CD4-positive, CD25-positive, alpha-beta regulatory T cell (primary cell): Measurements from ENCODE around the gene TTC6. TPM values are rescaled to one million over a fixed set of nuclear protein-coding genes. Genes with fewer than 3 reads are reported as not detected.

Experiments
- ATAC-seq, 2 donors: fragments of 150-1000 bp; cut with Tn5 transposase; one replicate each; pipeline ENCODE4 v1.10.0; 2021; ENCODE audit warnings: low read depth in 2 of 2, moderate number of reproducible peaks in 2 of 2, moderate library complexity in 1 of 2
- DNase-seq, 3 donors: peaks; one replicate each; pipeline versions ENCODE4 v3.0.0 to v3.0.0-alpha.2; 2012 to 2022; ENCODE audit warnings: mixed read lengths in 1 of 3
- H3K27ac ChIP-seq: one replicate; pipeline ENCODE4 v1.7.0; 2013; ENCODE audit warnings: mild to moderate bottlenecking, low read length; ENCODE audit not compliant: insufficient read depth, poor library complexity, severe bottlenecking
- H3K27me3 ChIP-seq: one replicate; pipeline ENCODE4 v1.7.0; 2013; ENCODE audit warnings: low read length; ENCODE audit not compliant: control insufficient read depth, insufficient read depth
- H3K36me3 ChIP-seq: one replicate; pipeline ENCODE4 v1.7.0; 2013; ENCODE audit warnings: mild to moderate bottlenecking, low read length, moderate library complexity; ENCODE audit not compliant: control insufficient read depth, insufficient read depth
- H3K4me1 ChIP-seq: 2 replicates; pipeline ENCODE4 v1.7.0; 2013; ENCODE audit warnings: mild to moderate bottlenecking, low read length; ENCODE audit not compliant: insufficient read depth, control insufficient read depth, poor library complexity, severe bottlenecking
- H3K4me3 ChIP-seq: one replicate; pipeline ENCODE4 v1.7.0; 2013; ENCODE audit warnings: low read depth, mild to moderate bottlenecking, low read length, moderate library complexity
- H3K9me3 ChIP-seq, 2 experiments: 1 replicate in 1 of 2; 2 replicates in 1 of 2; pipeline ENCODE4 v1.7.0; 2013; ENCODE audit warnings: low read length in 2 of 2, mild to moderate bottlenecking in 1 of 2, moderate library complexity in 1 of 2; ENCODE audit not compliant: control insufficient read depth in 2 of 2
- H3K27ac Mint-ChIP-seq, 3 donors: one replicate each; pipeline ENCODE4 v1.8.0; 2020 to 2022; ENCODE audit warnings: mild to moderate bottlenecking in 3 of 3, mixed read lengths in 3 of 3, moderate library complexity in 2 of 3
- H3K27me3 Mint-ChIP-seq: one replicate; pipeline ENCODE4 v1.8.0; 2022; ENCODE audit warnings: mild to moderate bottlenecking, mixed read lengths
- H3K36me3 Mint-ChIP-seq: one replicate; pipeline ENCODE4 v1.8.0; 2020; ENCODE audit warnings: mixed read lengths
- H3K4me1 Mint-ChIP-seq, 4 donors: one replicate each; pipeline ENCODE4 v1.8.0; 2020 to 2022; ENCODE audit warnings: mixed read lengths in 4 of 4, mild to moderate bottlenecking in 1 of 4
- H3K4me3 Mint-ChIP-seq, 4 donors: one replicate each; pipeline ENCODE4 v1.8.0; 2020 to 2022; ENCODE audit warnings: mild to moderate bottlenecking in 4 of 4, mixed read lengths in 4 of 4, moderate library complexity in 3 of 4
- H3K9me3 Mint-ChIP-seq, 7 donors: one replicate each; pipeline ENCODE4 v1.8.0; 2020 to 2022; ENCODE audit warnings: mixed read lengths in 7 of 7, mild to moderate bottlenecking in 3 of 7, moderate library complexity in 2 of 7
- polyA plus RNA-seq, 4 donors: library from polyadenylated mRNA; unstranded; fragments of 300-500 nt; fragmentation: Illumina TruSeq; gene quantifications; one replicate each; pipeline ENCODE4 v1.2.3, GENCODE V29; 2021
- total RNA-seq: library from RNA; stranded (reverse); gene quantifications from one replicate; pipeline ENCODE4 v1.2.3, GENCODE V29; 2022

The TTC6 gene
- total and polyA plus RNA-seq, 5 donors from 2014 or later, result not detected

DNA sequence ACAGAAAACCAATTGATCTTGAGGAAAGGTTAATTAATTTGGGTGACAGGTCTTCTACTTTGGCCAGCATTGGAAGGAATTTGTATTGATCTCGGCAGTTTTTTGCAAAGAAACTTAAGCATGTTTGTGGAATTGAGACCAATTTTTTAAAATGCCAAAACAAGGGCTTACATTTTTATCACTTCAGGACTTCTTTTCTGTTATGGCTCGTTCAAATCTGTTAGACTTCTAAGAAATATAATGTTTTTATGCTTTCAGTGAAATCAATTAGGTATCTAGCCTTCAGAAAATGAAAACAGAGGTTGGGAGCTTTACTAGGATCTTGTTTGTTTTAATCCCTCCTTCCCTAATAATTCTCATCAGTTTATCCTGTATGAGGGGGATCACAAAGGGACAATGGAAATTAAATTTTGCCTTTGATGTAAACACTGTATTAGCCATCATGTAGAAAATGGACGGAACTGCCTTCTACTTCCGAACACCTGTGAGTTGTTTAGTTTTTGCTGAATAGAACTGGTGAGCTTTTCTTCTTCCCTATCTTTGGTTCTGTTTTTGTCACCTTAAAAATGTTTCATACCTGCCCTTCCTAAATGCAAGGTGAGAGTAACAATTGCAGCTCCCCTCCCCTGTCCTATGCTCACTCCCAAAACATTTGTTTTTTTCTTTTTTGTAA is 8.2 kb upstream of the TTC6 start:
- DNase-seq (no peak), ATAC-seq (no peak)
- H3K4me3 Mint-ChIP-seq, result no peak overlapping the region
- peaks cover 40% of the 10 kb centered on the region for H3K27me3 ChIP-seq
- peaks cover 0 to 2% (median 0%) of the 10 kb centered on the region in 4 donors for H3K4me1 Mint-ChIP-seq
- H3K27me3 Mint-ChIP-seq, result peaks cover 67% of the 10 kb centered on the region
- H3K36me3 Mint-ChIP-seq, result no peaks in the 10 kb centered on the region
- H3K27ac ChIP-seq, result no peak overlapping the region
- H3K36me3 ChIP-seq, result no peaks in the 10 kb centered on the region
- H3K4me1 ChIP-seq, result no peaks in the 10 kb centered on the region
- no peaks in the 10 kb centered on the region for H3K9me3 ChIP-seq
- H3K9me3 Mint-ChIP-seq, result peaks cover 0 to 12% (median 6%) of the 10 kb centered on the region in 7 donors
- no peak overlapping the region for H3K4me3 ChIP-seq
- H3K27ac Mint-ChIP-seq, result no peak overlapping the region

DNA sequence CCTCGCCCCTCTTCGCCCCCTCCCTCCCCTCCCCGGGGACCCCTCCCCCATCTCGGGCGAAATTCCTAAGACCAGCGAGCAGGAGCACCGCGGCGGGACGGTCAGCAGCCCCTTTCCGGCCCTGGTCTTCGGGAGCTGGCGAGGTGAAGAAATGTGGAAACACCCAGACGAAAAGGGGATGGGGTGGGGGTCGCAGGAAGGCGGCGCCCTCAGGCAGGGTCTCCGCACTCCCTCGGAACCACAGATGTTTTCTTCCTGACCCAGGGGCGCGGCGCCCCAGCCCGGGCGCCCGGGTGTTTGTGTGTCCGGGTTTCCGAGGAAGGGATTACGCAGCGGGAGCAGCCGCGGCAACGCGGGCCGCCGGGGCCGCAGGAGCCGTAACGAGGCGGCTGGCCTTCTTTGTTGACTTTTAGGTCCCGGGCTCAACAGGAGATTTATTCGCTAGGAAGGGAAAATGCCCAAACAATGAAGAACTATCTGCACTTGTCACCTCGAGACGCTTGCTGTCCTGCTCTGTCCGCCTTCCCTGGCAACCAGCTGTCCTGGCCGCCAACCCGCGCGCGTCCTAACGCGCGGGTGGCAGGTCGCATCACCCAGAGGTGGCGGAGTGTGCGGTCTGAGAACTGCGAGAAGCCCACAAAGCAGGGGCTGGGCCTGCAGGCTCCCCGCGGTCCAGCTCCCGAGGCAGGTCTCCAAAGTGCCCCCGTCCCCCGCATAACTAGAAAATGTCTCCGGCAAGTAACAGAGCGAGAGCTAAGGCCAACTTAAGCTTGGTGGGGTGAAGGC is 7.4 kb upstream of the TTC6 start:
- Mint-ChIP-seq H3K27ac (no peak overlapping the region), H3K4me3 (no peak overlapping the region), H3K27me3 (peaks cover 74% of the 10 kb centered on the region), H3K4me1 (peaks cover 0 to 2% (median 0%) of the 10 kb centered on the region in 4 donors), H3K36me3 (no peaks in the 10 kb centered on the region), H3K9me3 (peaks cover 0 to 15% (median 6%) of the 10 kb centered on the region in 7 donors)
- Histone ChIP-seq H3K36me3 (no peaks in the 10 kb centered on the region), H3K27ac (no peak overlapping the region), H3K9me3 (peaks cover 0 to 4% of the 10 kb centered on the region in 2 experiments), H3K4me1 (no peaks in the 10 kb centered on the region), H3K27me3 (peaks cover 42% of the 10 kb centered on the region), H3K4me3 (no peak overlapping the region)
- DNase-seq (no peak), ATAC-seq (no peak)

DNA sequence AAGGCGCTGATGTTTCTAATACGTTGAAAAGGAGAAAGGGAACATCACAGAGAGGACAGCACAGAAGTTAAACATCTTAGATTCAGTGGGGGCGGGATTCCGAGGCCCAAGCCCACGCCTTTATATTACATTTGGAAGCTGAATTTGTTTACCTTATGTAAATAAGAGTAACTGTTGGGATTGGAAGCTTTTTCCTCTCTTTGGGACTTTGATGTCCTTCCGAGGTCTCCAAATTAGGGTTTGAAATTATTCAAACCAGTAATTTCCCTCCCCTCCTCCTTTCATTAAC is 6.8 kb upstream of the TTC6 start:
- H3K27ac Mint-ChIP-seq, result no peak overlapping the region
- H3K27me3 Mint-ChIP-seq, result peaks cover 80% of the 10 kb centered on the region
- ATAC-seq (no peak), DNase-seq (no peak)
- Histone ChIP-seq H3K27ac (no peak overlapping the region), H3K4me1 (no peaks in the 10 kb centered on the region), H3K4me3 (no peak overlapping the region), H3K9me3 (peaks cover 0 to 4% of the 10 kb centered on the region in 2 experiments), H3K36me3 (no peaks in the 10 kb centered on the region), H3K27me3 (peaks cover 47% of the 10 kb centered on the region)
- no peak overlapping the region for H3K4me3 Mint-ChIP-seq
- peaks cover 0 to 2% (median under 1%) of the 10 kb centered on the region in 4 donors for H3K4me1 Mint-ChIP-seq
- peaks cover 0 to 15% (median 6%) of the 10 kb centered on the region in 7 donors for H3K9me3 Mint-ChIP-seq
- no peaks in the 10 kb centered on the region for H3K36me3 Mint-ChIP-seq

GRCh38 chr14:37588956-37589714 is 6.3 kb upstream of the TTC6 start:
- H3K27me3 Mint-ChIP-seq, result peaks cover 85% of the 10 kb centered on the region
- H3K9me3 Mint-ChIP-seq, result peaks cover 0 to 18% (median 6%) of the 10 kb centered on the region in 7 donors
- ATAC-seq, result no peak
- Histone ChIP-seq H3K36me3 (no peaks in the 10 kb centered on the region), H3K9me3 (peaks cover 0 to 4% of the 10 kb centered on the region in 2 experiments), H3K4me1 (peaks cover 1% of the 10 kb centered on the region), H3K4me3 (no peak overlapping the region), H3K27ac (no peak overlapping the region), H3K27me3 (peaks cover 48% of the 10 kb centered on the region)
- H3K27ac Mint-ChIP-seq, result no peak overlapping the region
- peaks cover 0 to 7% (median 4%) of the 10 kb centered on the region in 4 donors for H3K4me1 Mint-ChIP-seq
- no peak overlapping the region for H3K4me3 Mint-ChIP-seq
- no peak for DNase-seq
- H3K36me3 Mint-ChIP-seq, result no peaks in the 10 kb centered on the region

DNA sequence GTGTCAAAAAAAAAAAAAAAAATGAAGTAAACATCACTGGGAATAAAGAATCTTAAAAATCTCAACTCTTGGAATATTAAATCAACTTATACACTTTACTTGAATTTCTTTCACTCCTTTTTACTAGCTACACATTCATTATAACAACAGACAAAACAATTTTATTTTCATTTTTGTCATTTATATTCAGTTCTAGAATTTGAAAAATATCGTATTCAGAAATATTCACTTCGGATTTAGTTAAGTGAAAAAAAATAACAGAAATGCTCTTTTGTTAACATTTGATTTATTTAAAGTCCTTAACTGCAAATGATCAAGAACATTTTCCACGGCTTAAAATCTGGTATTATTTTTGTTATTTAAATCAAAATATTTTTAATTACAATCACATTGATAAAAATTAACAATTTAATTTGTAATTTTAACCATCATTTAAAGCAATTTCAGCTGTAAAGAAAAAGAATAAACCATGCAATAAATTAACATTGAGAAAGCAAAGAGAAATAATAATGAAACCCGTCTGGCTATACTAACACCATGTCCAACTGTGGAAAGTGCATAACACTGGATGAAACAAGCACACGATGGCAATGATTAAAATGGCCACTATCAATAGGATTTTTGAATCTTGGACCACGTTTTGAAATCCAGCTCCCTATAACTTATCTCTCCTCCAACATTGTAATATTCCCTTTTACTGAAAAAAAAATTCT is 5.6 kb upstream of the TTC6 start:
- DNase-seq, result no peak
- Histone ChIP-seq H3K27me3 (peaks cover 47% of the 10 kb centered on the region), H3K27ac (no peak overlapping the region), H3K9me3 (peaks cover 0 to 4% of the 10 kb centered on the region in 2 experiments), H3K4me3 (no peak overlapping the region), H3K36me3 (no peaks in the 10 kb centered on the region), H3K4me1 (peaks cover 4% of the 10 kb centered on the region)
- ATAC-seq, result no peak
- peaks cover 82% of the 10 kb centered on the region for H3K27me3 Mint-ChIP-seq
- H3K9me3 Mint-ChIP-seq, result peaks cover 0 to 19% (median 6%) of the 10 kb centered on the region in 7 donors
- no peak overlapping the region for H3K4me3 Mint-ChIP-seq
- no peaks in the 10 kb centered on the region for H3K36me3 Mint-ChIP-seq
- peaks cover 0 to 9% (median 6%) of the 10 kb centered on the region in 4 donors for H3K4me1 Mint-ChIP-seq
- no peak overlapping the region for H3K27ac Mint-ChIP-seq

GRCh38 chr14:37590428-37591139 is 4.8 kb upstream of the TTC6 start:
- peaks cover 10% of the 10 kb centered on the region for H3K4me1 ChIP-seq
- Mint-ChIP-seq H3K36me3 (no peaks in the 10 kb centered on the region), H3K4me1 (peaks cover 0 to 10% (median 6%) of the 10 kb centered on the region in 4 donors), H3K9me3 (peaks cover 0 to 20% (median 6%) of the 10 kb centered on the region in 7 donors), H3K4me3 (no peak overlapping the region), H3K27me3 (peaks cover 78% of the 10 kb centered on the region), H3K27ac (no peak overlapping the region)
- H3K9me3 ChIP-seq, result peaks cover 0 to 4% of the 10 kb centered on the region in 2 experiments
- no peak overlapping the region for H3K4me3 ChIP-seq
- ATAC-seq, result no peak
- peaks cover 47% of the 10 kb centered on the region for H3K27me3 ChIP-seq
- no peak for DNase-seq
- no peak overlapping the region for H3K27ac ChIP-seq
- H3K36me3 ChIP-seq, result no peaks in the 10 kb centered on the region
